PC-3 (cell line): Measurements from ENCODE around the gene CASP2.

ENCODE experiments used
- EZH2 ChIP-seq: fragments of 300-600 bp; sonication (generic); IDR thresholded peaks from one replicate; pipeline ENCODE4 v1.6.1; 2017; ENCODE audit warnings: antibody characterized with exemption, mild to moderate bottlenecking, low read length; ENCODE audit not compliant: unreplicated experiment
- TF ChIP-seq, protein P1 (sequence below): fragments of 300-600 bp; sonication (generic); conservative IDR thresholded peaks from 2 replicates; pipeline ENCODE4 v1.5.1; 2017; ENCODE audit warnings: antibody characterized with exemption, low read depth, mild to moderate bottlenecking, low read length

DNA sequence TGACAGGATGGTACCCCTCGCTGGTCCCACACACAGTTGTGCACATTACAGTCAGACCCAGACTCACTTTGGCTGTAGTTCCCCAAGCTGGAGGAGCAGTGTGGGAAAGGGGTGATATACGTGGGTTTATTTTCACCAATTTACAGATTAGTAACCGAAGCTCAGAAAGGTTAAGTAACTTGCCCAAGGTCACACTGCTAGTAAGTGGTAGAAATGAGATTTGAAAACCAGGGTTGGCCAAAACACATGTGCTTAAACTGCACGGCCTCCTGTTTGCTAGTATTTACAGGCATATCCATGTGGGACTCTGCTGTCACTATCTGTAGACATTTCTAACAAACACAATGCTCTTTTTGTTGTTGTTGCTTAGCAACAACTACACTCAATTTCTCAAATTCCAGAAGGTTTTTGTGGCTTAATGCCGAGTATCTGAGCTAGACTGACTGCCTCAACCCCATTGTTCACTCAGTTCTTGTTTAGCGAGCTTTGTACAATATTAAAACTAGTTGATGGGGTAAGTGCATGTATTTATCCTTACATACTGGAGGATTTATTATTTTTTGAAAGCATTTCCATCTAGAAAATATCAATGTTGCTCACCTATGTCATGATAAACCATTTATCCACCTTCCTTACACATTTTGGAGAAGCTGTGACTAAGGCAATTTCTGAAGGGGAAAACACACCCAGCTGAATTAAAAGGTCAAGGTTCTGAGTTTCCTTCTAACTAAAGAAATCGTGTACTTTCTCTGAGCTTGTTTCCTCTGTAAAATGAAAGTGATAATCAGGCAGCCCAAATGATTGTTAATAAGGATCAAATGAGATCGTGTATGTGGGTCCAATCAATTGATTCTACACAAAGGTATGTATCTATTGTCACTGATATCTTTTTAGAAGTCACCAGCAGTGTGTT lies 8.7 kb upstream of the CASP2 start:
- TF ChIP-seq, protein P1, sequence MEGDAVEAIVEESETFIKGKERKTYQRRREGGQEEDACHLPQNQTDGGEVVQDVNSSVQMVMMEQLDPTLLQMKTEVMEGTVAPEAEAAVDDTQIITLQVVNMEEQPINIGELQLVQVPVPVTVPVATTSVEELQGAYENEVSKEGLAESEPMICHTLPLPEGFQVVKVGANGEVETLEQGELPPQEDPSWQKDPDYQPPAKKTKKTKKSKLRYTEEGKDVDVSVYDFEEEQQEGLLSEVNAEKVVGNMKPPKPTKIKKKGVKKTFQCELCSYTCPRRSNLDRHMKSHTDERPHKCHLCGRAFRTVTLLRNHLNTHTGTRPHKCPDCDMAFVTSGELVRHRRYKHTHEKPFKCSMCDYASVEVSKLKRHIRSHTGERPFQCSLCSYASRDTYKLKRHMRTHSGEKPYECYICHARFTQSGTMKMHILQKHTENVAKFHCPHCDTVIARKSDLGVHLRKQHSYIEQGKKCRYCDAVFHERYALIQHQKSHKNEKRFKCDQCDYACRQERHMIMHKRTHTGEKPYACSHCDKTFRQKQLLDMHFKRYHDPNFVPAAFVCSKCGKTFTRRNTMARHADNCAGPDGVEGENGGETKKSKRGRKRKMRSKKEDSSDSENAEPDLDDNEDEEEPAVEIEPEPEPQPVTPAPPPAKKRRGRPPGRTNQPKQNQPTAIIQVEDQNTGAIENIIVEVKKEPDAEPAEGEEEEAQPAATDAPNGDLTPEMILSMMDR, result no peak
- no peak for TF ChIP-seq EZH2
